D721Med (cell line): ENCODE data around the gene SERPINB12.

Source experiments
- DNase-seq: peaks from one replicate; pipeline ENCODE4 v3.0.0; 2011; ENCODE audit warnings: low spot score; ENCODE audit not compliant: insufficient read length
- FAIRE-seq: peaks from 2 replicates; lab custom pipeline; 2011; peaks lifted over from hg19 to GRCh38; lab: Jason Lieb, UNC
- CTCF ChIP-seq: IDR thresholded peaks from 2 replicates; pipeline ENCODE4 v1.5.1; 2012; ENCODE audit warnings: mild to moderate bottlenecking, control low read depth; ENCODE audit not compliant: insufficient read depth; ENCODE audit errors: missing control alignments

SERPINB12 gene

GRCh38 chr18:63550068-63550467 lies 7.9 kb downstream of the SERPINB12 start:
- DNase-seq (no peak), FAIRE-seq (no peak)
- no peak for TF ChIP-seq CTCF

- FAIRE-seq = peak; percentile 99
- no peak for TF ChIP-seq CTCF
Measured at GRCh38 chr18:63551769-63552168, 9.6 kb downstream of the SERPINB12 start.

GRCh38 chr18:63552581-63552980 lies 10.4 kb downstream of the SERPINB12 start:
- no peak for DNase-seq

More at GRCh38 chr18:63551769-63552168, 9.6 kb downstream of the SERPINB12 start:
- no peak for DNase-seq

GRCh38 chr18:63553081-63553480 lies 10.9 kb downstream of the SERPINB12 start:
- no peak for FAIRE-seq
- no peak for DNase-seq
- no peak for TF ChIP-seq CTCF

More at GRCh38 chr18:63552581-63552980, 10.4 kb downstream of the SERPINB12 start:
- no peak for TF ChIP-seq CTCF
- FAIRE-seq = no peak

- peak; percentile 68 for FAIRE-seq
Measured at GRCh38 chr18:63559567-63560491, 17.7 kb downstream of the SERPINB12 start.

GRCh38 chr18:63562284-63562683 lies 20.1 kb downstream of the SERPINB12 start:
- FAIRE-seq = no peak
- TF ChIP-seq CTCF = no peak
- no peak for DNase-seq

More at GRCh38 chr18:63559567-63560491, 17.7 kb downstream of the SERPINB12 start:
- TF ChIP-seq CTCF = no peak
- no peak for DNase-seq

- FAIRE-seq = peak; percentile 97
- no peak for DNase-seq
- TF ChIP-seq CTCF = no peak
Measured at GRCh38 chr18:63564021-63564420, 21.9 kb downstream of the SERPINB12 start.
